VCaP (cell line): ENCODE results near the gene STIM2.

Experiments
- H3K27ac ChIP-seq: fragments of 450-650 bp; 2 replicates; pipeline ENCODE4 v1.5.1; 2017
- CTCF ChIP-seq: fragments of 450-650 bp; conservative IDR thresholded peaks from 2 replicates; pipeline ENCODE4 v1.5.1; 2017; ENCODE audit warnings: mild to moderate bottlenecking, moderate library complexity

The STIM2 gene

GRCh38 chr4:26862381-26862915, 1.8 kb downstream of the STIM2 start:
- TF ChIP-seq CTCF, result no peak
- H3K27ac ChIP-seq, result peak overlapping the region; percentile 95

GRCh38 chr4:26863512-26863911, 2.9 kb downstream of the STIM2 start:
- H3K27ac ChIP-seq, result peak overlapping the region; percentile 95; the same call in 1 of the 2 replicates
- no peak for TF ChIP-seq CTCF

GRCh38 chr4:26864899-26865298, 4.3 kb downstream of the STIM2 start:
- H3K27ac ChIP-seq, result no peak overlapping the region
- no peak for TF ChIP-seq CTCF

- no peak for TF ChIP-seq CTCF
- H3K27ac ChIP-seq, result no peak overlapping the region
Observed at GRCh38 chr4:26866203-26866602, 5.6 kb downstream of the STIM2 start.

GRCh38 chr4:26866781-26867180, 6.1 kb downstream of the STIM2 start:
- H3K27ac ChIP-seq, result no peak overlapping the region
- TF ChIP-seq CTCF, result no peak

GRCh38 chr4:26867914-26868684, 7.5 kb downstream of the STIM2 start:
- TF ChIP-seq CTCF, result no peak
- no peak overlapping the region for H3K27ac ChIP-seq

GRCh38 chr4:26870576-26871262, 10.1 kb downstream of the STIM2 start:
- TF ChIP-seq CTCF, result no peak
- H3K27ac ChIP-seq, result no peak overlapping the region
